Spleen (tissue), 7 donors: ENCODE results near the gene RPP30.

Experiments used
- POLR2A ChIP-seq, 3 donors: fragments of 450-650 bp; IDR thresholded peaks; one replicate each; pipeline ENCODE4 v1.5.1; 2017; ENCODE audit warnings: antibody characterized with exemption in 3 of 3, mild to moderate bottlenecking in 1 of 3
- POLR2AphosphoS5 ChIP-seq, 3 donors: sonication (generic); formaldehyde crosslinking; IDR thresholded peaks; one replicate each; pipeline ENCODE4 v1.5.1; 2017; ENCODE audit warnings: antibody characterized with exemption in 3 of 3
- TF ChIP-seq, protein P1 (sequence below), 11 experiments: fragments of 200-600 bp in 7 of 11; fragments of 450-650 bp in 4 of 11; sonication (generic) in 4 of 11; IDR thresholded peaks in 8 of 11; conservative IDR thresholded peaks in 3 of 11; 1 replicate in 7 of 11; 2 replicates in 4 of 11; pipeline versions ENCODE4 v1.4.0 to v1.8.0; 2016 to 2021; ENCODE audit warnings: antibody characterized with exemption in 11 of 11, inconsistent platforms in 4 of 11, mild to moderate bottlenecking in 1 of 11
- donor health status: DM: no; HTN: no; CAD: no; lungs with moderate emphysema.
- donor health status: DM: no; HTN: no; CAD: no.
- donor health status: DM: no; HTN: no; CAD: no.

- TF ChIP-seq, protein P1, sequence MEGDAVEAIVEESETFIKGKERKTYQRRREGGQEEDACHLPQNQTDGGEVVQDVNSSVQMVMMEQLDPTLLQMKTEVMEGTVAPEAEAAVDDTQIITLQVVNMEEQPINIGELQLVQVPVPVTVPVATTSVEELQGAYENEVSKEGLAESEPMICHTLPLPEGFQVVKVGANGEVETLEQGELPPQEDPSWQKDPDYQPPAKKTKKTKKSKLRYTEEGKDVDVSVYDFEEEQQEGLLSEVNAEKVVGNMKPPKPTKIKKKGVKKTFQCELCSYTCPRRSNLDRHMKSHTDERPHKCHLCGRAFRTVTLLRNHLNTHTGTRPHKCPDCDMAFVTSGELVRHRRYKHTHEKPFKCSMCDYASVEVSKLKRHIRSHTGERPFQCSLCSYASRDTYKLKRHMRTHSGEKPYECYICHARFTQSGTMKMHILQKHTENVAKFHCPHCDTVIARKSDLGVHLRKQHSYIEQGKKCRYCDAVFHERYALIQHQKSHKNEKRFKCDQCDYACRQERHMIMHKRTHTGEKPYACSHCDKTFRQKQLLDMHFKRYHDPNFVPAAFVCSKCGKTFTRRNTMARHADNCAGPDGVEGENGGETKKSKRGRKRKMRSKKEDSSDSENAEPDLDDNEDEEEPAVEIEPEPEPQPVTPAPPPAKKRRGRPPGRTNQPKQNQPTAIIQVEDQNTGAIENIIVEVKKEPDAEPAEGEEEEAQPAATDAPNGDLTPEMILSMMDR (IDR thresholded peaks at IDR 0.05 in 8 of 11, conservative IDR thresholded peaks at IDR 0.05 in 3 of 11): no peak
- TF ChIP-seq POLR2AphosphoS5 (IDR thresholded peaks at IDR 0.05): no peak
- no peak for TF ChIP-seq POLR2A (IDR thresholded peaks at IDR 0.05)
These were observed 55.5 kb downstream of the RPP30 start for GRCh38 chr10:90927293-90927692.
